ENCODE results near the gene MYLK4.

DNA sequence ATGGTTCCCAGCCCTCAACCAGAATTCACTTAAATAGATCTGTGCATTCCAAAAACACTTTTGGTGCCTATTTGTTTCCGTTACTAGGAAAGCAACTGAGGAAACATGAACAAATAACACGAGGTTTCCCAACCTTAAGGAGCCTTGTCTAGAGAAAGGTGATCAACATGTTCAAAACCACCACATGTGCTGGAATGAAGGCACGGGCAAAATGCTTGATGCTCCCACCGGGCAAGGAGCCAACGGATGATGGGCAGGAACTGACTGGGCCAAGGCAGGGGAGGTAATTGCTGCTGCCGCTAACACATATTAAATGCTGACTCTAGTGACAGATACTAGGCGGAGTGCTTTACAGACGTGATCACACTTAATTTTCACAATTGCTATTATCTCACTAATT is 2.5 kb downstream of the MYLK4 start:
- TF ChIP-seq POLR2A (IDR thresholded peaks at IDR 0.05; ENCODE audit: low read length) = no peak
- no peak for TF ChIP-seq GATA1 (IDR thresholded peaks at IDR 0.05; ENCODE audit: low read depth, low read length)
